Smooth muscle cell of the coronary artery (primary cell): ENCODE results near the gene NEB. TPM values are rescaled to one million over a fixed set of nuclear protein-coding genes. Genes with fewer than 3 reads are reported as not detected.

Experiments
- total RNA-seq: library from RNA; depleted of rRNA; stranded (reverse); fragments of >200 nt; gene quantifications from 2 replicates; pipeline ENCODE4 v1.2.3, GENCODE V29; 2014; ENCODE audit warnings: low replicate concordance

The NEB gene
- 0.08 and 0.94 TPM in 2 replicates for total RNA-seq

DNA sequence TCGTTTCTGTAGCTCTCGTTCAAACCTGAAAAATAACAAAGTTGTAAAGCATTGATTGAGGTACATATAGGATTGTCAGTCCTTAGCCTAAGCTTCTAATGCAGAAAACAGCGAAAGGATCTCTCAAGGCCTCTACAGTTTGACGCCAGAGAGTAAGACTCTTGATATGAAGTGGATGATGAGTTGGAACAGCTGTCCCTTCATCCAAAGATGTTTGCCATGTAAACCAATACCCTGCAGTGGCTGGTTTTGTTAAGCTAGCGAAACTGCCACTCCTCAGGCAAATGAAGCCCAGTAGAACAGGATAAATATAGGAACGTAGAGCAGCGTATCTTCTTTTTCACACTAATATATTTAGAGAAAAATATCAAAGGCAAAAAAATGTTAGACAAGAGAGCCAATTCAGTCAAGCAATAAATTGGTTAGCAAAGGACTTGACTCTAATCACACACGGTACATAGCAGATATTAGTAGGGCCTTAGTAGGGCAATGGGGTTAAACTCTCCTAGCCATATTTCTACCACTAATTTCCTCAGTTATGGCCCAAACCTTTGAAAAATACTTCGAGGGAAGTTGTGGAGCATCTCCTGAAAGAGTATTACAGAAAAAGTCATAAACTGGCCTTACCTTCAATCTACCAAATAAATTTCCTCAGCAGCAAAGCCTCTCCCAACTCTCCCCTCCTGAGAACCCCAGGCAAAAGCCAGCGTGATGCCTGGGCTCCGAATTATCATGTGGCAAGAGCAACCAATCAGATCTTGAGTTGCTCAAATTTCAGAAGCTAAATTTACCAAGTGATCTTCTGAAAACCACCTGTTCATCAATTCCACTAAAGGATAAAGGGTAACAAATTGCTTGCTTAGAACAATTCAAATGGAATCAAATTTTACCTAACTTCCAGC is at the start of gene NEB:
TSS of gene NEB (minus strand) at position 706 of the 902 bp plus-strand sequence. CDS start 1,320 bp downstream, outside the sequence.

Other genes starting within 250 kb of the NEB start
- gene ARL5A, start 93.9 kb upstream of the NEB start, total RNA-seq = 27.1 and 47.8 TPM in 2 replicates